ENCODE results near the gene SDF2L1. TPM values are rescaled to one million over a fixed set of nuclear protein-coding genes. Genes with fewer than 3 reads are reported as not detected.
"Not testable (repeated sequence)": the region's sequence is repeated elsewhere in the genome, so short reads cannot be mapped to it uniquely, and the experiment has no call there.

SDF2L1 gene
- total RNA-seq (10 to 100 TPM; 25.6 to 30.1 TPM), total RNA-seq (9.9 to 14.6 reads per million in 2 donors)

GRCh38 chr22:21641789-21642583 lies at the start of gene SDF2L1:
TSS of gene SDF2L1 (plus strand) at chr22:21642302. CDS start at chr22:21642337, 35 bp downstream.
- no peaks in the 10 kb centered on the region for H3K9me3 ChIP-seq (ENCODE audit: control insufficient read depth, low read length, poor library complexity, severe bottlenecking)
- Mint-ChIP-seq H3K27me3 (no peaks in the 10 kb centered on the region), H3K4me1 (peaks cover 23% of the 10 kb centered on the region), H3K4me3 (peak within 1 kb of the TSS; percentile 89), H3K27ac (peak within 1 kb of the TSS; percentile 94), H3K36me3 (ENCODE audit: low read depth) (peaks cover 2% of the 10 kb centered on the region)
- ATAC-seq (peak; percentile 98), DNase-seq (peak; percentile 97 to 98 (median 97))

- Mint-ChIP-seq H3K27me3 (no peaks in the 10 kb centered on the region), H3K27ac (no peak overlapping the region), H3K4me1 (peaks cover 60% of the 10 kb centered on the region), H3K36me3 (ENCODE audit: low read depth) (peaks cover 14% of the 10 kb centered on the region), H3K4me3 (no peak overlapping the region)
- DNase-seq (no peak), ATAC-seq (no peak)
- no peaks in the 10 kb centered on the region for H3K9me3 ChIP-seq (ENCODE audit: control insufficient read depth, low read length, poor library complexity, severe bottlenecking)
Observed at GRCh38 chr22:21592422-21592821, 49.7 kb upstream of the SDF2L1 start.

GRCh38 chr22:21593406-21594232 lies 48.5 kb upstream of the SDF2L1 start:
- Mint-ChIP-seq H3K27ac (peak overlapping the region; percentile 27), H3K4me3 (no peak overlapping the region), H3K36me3 (ENCODE audit: low read depth) (peaks cover 14% of the 10 kb centered on the region), H3K4me1 (peaks cover 56% of the 10 kb centered on the region), H3K27me3 (no peaks in the 10 kb centered on the region)
- H3K9me3 ChIP-seq (ENCODE audit: control insufficient read depth, low read length, poor library complexity, severe bottlenecking): no peaks in the 10 kb centered on the region
- no peak for DNase-seq
- no peak for ATAC-seq

GRCh38 chr22:21594865-21595452 lies 47.1 kb upstream of the SDF2L1 start:
- Mint-ChIP-seq H3K27me3 (no peaks in the 10 kb centered on the region), H3K4me1 (peaks cover 60% of the 10 kb centered on the region), H3K4me3 (no peak overlapping the region), H3K27ac (peak overlapping the region; percentile 24), H3K36me3 (ENCODE audit: low read depth) (peaks cover 18% of the 10 kb centered on the region)
- H3K9me3 ChIP-seq (ENCODE audit: control insufficient read depth, low read length, poor library complexity, severe bottlenecking): no peaks in the 10 kb centered on the region
- DNase-seq: no peak
- ATAC-seq: no peak

- H3K27me3 Mint-ChIP-seq; DNase-seq; H3K9me3 ChIP-seq (ENCODE audit: control insufficient read depth, low read length, poor library complexity, severe bottlenecking); H3K4me3 Mint-ChIP-seq; ATAC-seq; H3K27ac Mint-ChIP-seq: not testable (repeated sequence)
- Mint-ChIP-seq H3K36me3 (ENCODE audit: low read depth) (peaks cover 18% of the 10 kb centered on the region), H3K4me1 (peaks cover 48% of the 10 kb centered on the region)
Observed at GRCh38 chr22:21596356-21597135, 45.6 kb upstream of the SDF2L1 start.

GRCh38 chr22:21598302-21598701 lies 43.8 kb upstream of the SDF2L1 start:
- Mint-ChIP-seq H3K36me3 (ENCODE audit: low read depth) (peaks cover 16% of the 10 kb centered on the region), H3K27ac (no peak overlapping the region), H3K4me3 (no peak overlapping the region), H3K4me1 (peaks cover 47% of the 10 kb centered on the region), H3K27me3 (no peaks in the 10 kb centered on the region)
- no peak for ATAC-seq
- no peaks in the 10 kb centered on the region for H3K9me3 ChIP-seq (ENCODE audit: control insufficient read depth, low read length, poor library complexity, severe bottlenecking)
- no peak for DNase-seq

GRCh38 chr22:21599053-21599893 lies 42.8 kb upstream of the SDF2L1 start:
- H3K4me3 Mint-ChIP-seq: no peak overlapping the region
- H3K27ac Mint-ChIP-seq: peak overlapping the region; percentile 83
- peaks cover 6% of the 10 kb centered on the region for H3K36me3 Mint-ChIP-seq (ENCODE audit: low read depth)
- peaks cover 38% of the 10 kb centered on the region for H3K4me1 Mint-ChIP-seq
- no peaks in the 10 kb centered on the region for H3K9me3 ChIP-seq (ENCODE audit: control insufficient read depth, low read length, poor library complexity, severe bottlenecking)
- H3K27me3 Mint-ChIP-seq: no peaks in the 10 kb centered on the region
- DNase-seq (no peak), ATAC-seq (no peak)

- no peak overlapping the region for H3K4me3 Mint-ChIP-seq
- peak overlapping the region; percentile 75 for H3K27ac Mint-ChIP-seq
- ATAC-seq (no peak), DNase-seq (no peak)
- no peaks in the 10 kb centered on the region for H3K27me3 Mint-ChIP-seq
- no peaks in the 10 kb centered on the region for H3K9me3 ChIP-seq (ENCODE audit: control insufficient read depth, low read length, poor library complexity, severe bottlenecking)
- H3K36me3 Mint-ChIP-seq (ENCODE audit: low read depth): peaks cover 3% of the 10 kb centered on the region
- peaks cover 34% of the 10 kb centered on the region for H3K4me1 Mint-ChIP-seq
Observed at GRCh38 chr22:21602579-21602978, 39.5 kb upstream of the SDF2L1 start.

- no peak overlapping the region for H3K4me3 Mint-ChIP-seq
- no peak for DNase-seq
- no peaks in the 10 kb centered on the region for H3K9me3 ChIP-seq (ENCODE audit: control insufficient read depth, low read length, poor library complexity, severe bottlenecking)
- H3K36me3 Mint-ChIP-seq (ENCODE audit: low read depth): peaks cover 3% of the 10 kb centered on the region
- no peak for ATAC-seq
- no peaks in the 10 kb centered on the region for H3K27me3 Mint-ChIP-seq
- peaks cover 29% of the 10 kb centered on the region for H3K4me1 Mint-ChIP-seq
- no peak overlapping the region for H3K27ac Mint-ChIP-seq
Observed at GRCh38 chr22:21603973-21604372, 38.1 kb upstream of the SDF2L1 start.

GRCh38 chr22:21605887-21606564 lies 36.1 kb upstream of the SDF2L1 start:
- H3K4me1 Mint-ChIP-seq: peaks cover 28% of the 10 kb centered on the region
- DNase-seq: no peak
- H3K36me3 Mint-ChIP-seq (ENCODE audit: low read depth): no peaks in the 10 kb centered on the region
- no peaks in the 10 kb centered on the region for H3K27me3 Mint-ChIP-seq
- peak overlapping the region; percentile 12 for H3K4me3 Mint-ChIP-seq
- no peaks in the 10 kb centered on the region for H3K9me3 ChIP-seq (ENCODE audit: control insufficient read depth, low read length, poor library complexity, severe bottlenecking)
- peak overlapping the region; percentile 39 for H3K27ac Mint-ChIP-seq
- ATAC-seq: no peak

- no peaks in the 10 kb centered on the region for H3K9me3 ChIP-seq (ENCODE audit: control insufficient read depth, low read length, poor library complexity, severe bottlenecking)
- no peak for DNase-seq
- no peak for ATAC-seq
- H3K4me3 Mint-ChIP-seq: no peak overlapping the region
- H3K4me1 Mint-ChIP-seq: peaks cover 33% of the 10 kb centered on the region
- H3K27me3 Mint-ChIP-seq: no peaks in the 10 kb centered on the region
- H3K36me3 Mint-ChIP-seq (ENCODE audit: low read depth): no peaks in the 10 kb centered on the region
- no peak overlapping the region for H3K27ac Mint-ChIP-seq
Observed at GRCh38 chr22:21606775-21607174, 35.3 kb upstream of the SDF2L1 start.

Measured in T-helper 17 cell (primary cell).